Astrocyte of the spinal cord (primary cell): ENCODE data around the gene APOH.

ENCODE experiments used
- DNase-seq: peaks from one replicate; pipeline ENCODE4 v3.0.0; 2011; ENCODE audit warnings: low read depth, low spot score
- H3K4me3 ChIP-seq: 2 replicates; pipeline ENCODE4 v1.5.1; 2011; ENCODE audit warnings: low read depth, mild to moderate bottlenecking, low read length, moderate library complexity
- CTCF ChIP-seq: IDR thresholded peaks from 2 replicates; pipeline ENCODE4 v1.5.1; 2012; ENCODE audit warnings: low read depth, mild to moderate bottlenecking, low read length, inconsistent platforms
- in situ Hi-C: cut with HindIII; loops from 2 replicates; pipeline ENCODE4 v1.10.0; 2017; ENCODE audit warnings: low sequenced_read_pairs

Gene APOH

GRCh38 chr17:66271512-66271911, 42.3 kb upstream of the APOH start:
- no peak for DNase-seq
- no peak for TF ChIP-seq CTCF
- no peak overlapping the region for H3K4me3 ChIP-seq
- in situ Hi-C loops: no loop called here

GRCh38 chr17:66270106-66270505, 40.9 kb upstream of the APOH start:
- DNase-seq: peak; percentile 14
- in situ Hi-C loops: no loop called here
- H3K4me3 ChIP-seq: no peak overlapping the region
- no peak for TF ChIP-seq CTCF

- no peak overlapping the region for H3K4me3 ChIP-seq
- DNase-seq: peak; percentile 80
- in situ Hi-C loops: no loop called here
- TF ChIP-seq CTCF: no peak
Observed at GRCh38 chr17:66268247-66268927, 39.2 kb upstream of the APOH start.

GRCh38 chr17:66264696-66265095, 35.5 kb upstream of the APOH start:
- H3K4me3 ChIP-seq: no peak overlapping the region
- no peak for DNase-seq
- TF ChIP-seq CTCF: no peak
- in situ Hi-C loops: no loop called here

GRCh38 chr17:66262767-66263166, 33.6 kb upstream of the APOH start:
- TF ChIP-seq CTCF: no peak
- in situ Hi-C loops: no loop called here

GRCh38 chr17:66260688-66261087, 31.5 kb upstream of the APOH start:
- in situ Hi-C loops: no loop called here
- no peak for DNase-seq
- no peak overlapping the region for H3K4me3 ChIP-seq
- no peak for TF ChIP-seq CTCF

More at GRCh38 chr17:66262767-66263166, 33.6 kb upstream of the APOH start:
- H3K4me3 ChIP-seq: no peak overlapping the region
- no peak for DNase-seq
